ENCODE measurements around the gene ARHGAP40. TPM values are rescaled to one million over a fixed set of nuclear protein-coding genes. Genes with fewer than 3 reads are reported as not detected.
"Not testable (repeated sequence)": the region's sequence is repeated elsewhere in the genome, so short reads cannot be mapped to it uniquely, and the experiment has no call there.

The ARHGAP40 gene
- total RNA-seq, 2 donors from 2014 or later = not detected

GRCh38 chr20:38589967-38590675 is 11.5 kb upstream of the ARHGAP40 start:
- no peak overlapping the region for H3K4me3 ChIP-seq

GRCh38 chr20:38590676-38591473 is 10.7 kb upstream of the ARHGAP40 start:
- H3K4me3 ChIP-seq = no peak overlapping the region
- no peak overlapping the region for H3K27ac ChIP-seq
- no peaks in the 10 kb centered on the region for H3K4me1 ChIP-seq
- WGBS, 2 donors = 64 to 71% methylated on average over 7 to 18 of the region's 18 CpGs
- H3K9me3 ChIP-seq = no peaks in the 10 kb centered on the region
- no peak for ATAC-seq
- TF ChIP-seq, protein P1, sequence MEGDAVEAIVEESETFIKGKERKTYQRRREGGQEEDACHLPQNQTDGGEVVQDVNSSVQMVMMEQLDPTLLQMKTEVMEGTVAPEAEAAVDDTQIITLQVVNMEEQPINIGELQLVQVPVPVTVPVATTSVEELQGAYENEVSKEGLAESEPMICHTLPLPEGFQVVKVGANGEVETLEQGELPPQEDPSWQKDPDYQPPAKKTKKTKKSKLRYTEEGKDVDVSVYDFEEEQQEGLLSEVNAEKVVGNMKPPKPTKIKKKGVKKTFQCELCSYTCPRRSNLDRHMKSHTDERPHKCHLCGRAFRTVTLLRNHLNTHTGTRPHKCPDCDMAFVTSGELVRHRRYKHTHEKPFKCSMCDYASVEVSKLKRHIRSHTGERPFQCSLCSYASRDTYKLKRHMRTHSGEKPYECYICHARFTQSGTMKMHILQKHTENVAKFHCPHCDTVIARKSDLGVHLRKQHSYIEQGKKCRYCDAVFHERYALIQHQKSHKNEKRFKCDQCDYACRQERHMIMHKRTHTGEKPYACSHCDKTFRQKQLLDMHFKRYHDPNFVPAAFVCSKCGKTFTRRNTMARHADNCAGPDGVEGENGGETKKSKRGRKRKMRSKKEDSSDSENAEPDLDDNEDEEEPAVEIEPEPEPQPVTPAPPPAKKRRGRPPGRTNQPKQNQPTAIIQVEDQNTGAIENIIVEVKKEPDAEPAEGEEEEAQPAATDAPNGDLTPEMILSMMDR (IDR thresholded peaks at IDR 0.05) = no peak
- no peak for TF ChIP-seq POLR2A (IDR thresholded peaks at IDR 0.05)
- intact Hi-C loops (cut with DNase I) = no loop called here
- no peaks in the 10 kb centered on the region for H3K27me3 ChIP-seq
- no peaks in the 10 kb centered on the region for H3K36me3 ChIP-seq (replicated peaks in 1 of 2; ENCODE audit: insufficient read depth in 1 of 2, low read depth in 2 of 2)
- DNase-seq = no peak

More at GRCh38 chr20:38589967-38590675, 11.5 kb upstream of the ARHGAP40 start:
- TF ChIP-seq, protein P1 (IDR thresholded peaks at IDR 0.05) = no peak
- no peak for TF ChIP-seq POLR2A (IDR thresholded peaks at IDR 0.05)
- no peak for DNase-seq
- Histone ChIP-seq H3K36me3 (replicated peaks in 1 of 2; ENCODE audit: insufficient read depth in 1 of 2, low read depth in 2 of 2) (no peaks in the 10 kb centered on the region), H3K27ac (no peak overlapping the region), H3K9me3 (no peaks in the 10 kb centered on the region), H3K27me3 (no peaks in the 10 kb centered on the region), H3K4me1 (no peaks in the 10 kb centered on the region)
- 77 to 80% methylated on average over 3 of the region's 3 CpGs for WGBS, 2 donors
- no peak for ATAC-seq
- intact Hi-C loops (cut with DNase I) = no loop called here

DNA sequence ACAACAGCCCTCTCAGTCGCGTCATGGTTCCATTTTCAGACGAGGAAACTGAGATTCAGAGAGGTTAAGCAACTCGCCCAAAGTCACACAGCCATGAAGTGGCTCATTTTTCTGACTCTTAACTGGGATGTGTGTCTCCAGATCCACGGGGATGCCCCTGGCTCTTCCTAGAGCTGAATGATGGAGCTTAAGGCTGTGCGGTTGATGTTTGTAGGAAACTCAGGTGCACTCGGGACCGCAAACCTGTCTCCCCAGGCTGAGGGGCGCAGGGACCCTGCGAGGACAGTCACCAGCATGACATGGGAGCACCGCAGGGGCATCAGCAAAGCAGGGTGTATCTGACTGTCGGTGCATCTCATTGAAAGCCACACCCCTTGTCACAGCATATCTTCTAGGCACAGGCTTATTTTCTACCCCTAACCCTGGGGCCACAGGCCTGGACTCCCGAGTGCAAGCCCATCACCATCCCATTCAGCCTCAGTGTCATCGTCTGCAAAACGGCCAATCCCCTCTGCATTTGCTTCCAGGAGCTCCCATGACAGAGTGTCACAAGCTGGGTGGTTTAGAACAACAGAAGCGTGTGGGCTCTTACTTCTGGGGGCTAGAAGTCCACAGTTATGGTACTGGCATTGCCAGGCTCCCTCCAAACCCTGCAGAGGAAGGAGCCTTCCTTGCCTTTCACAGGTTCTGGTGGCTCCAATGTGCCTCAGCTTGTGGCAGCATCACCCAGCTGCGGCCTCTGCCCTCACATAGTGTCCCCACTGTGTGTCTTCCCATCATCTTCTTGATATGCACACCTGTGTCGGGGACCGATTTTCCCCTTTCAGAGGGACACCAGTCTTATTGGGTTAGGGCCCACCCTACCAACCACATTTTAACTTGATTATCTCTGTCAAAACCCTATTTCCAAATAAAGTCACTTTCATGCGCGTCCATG is 9.9 kb upstream of the ARHGAP40 start:
- TF ChIP-seq, protein P1 (IDR thresholded peaks at IDR 0.05) = no peak
- Histone ChIP-seq H3K36me3 (replicated peaks in 1 of 2; ENCODE audit: insufficient read depth in 1 of 2, low read depth in 2 of 2) (no peaks in the 10 kb centered on the region), H3K9me3 (no peaks in the 10 kb centered on the region), H3K27ac (no peak overlapping the region), H3K4me3 (no peak overlapping the region), H3K4me1 (no peaks in the 10 kb centered on the region), H3K27me3 (no peaks in the 10 kb centered on the region)
- 77 to 84% methylated on average over 16 to 21 of the region's 21 CpGs for WGBS, 2 donors
- no peak for DNase-seq
- intact Hi-C loops (cut with DNase I) = no loop called here
- no peak for ATAC-seq

DNA sequence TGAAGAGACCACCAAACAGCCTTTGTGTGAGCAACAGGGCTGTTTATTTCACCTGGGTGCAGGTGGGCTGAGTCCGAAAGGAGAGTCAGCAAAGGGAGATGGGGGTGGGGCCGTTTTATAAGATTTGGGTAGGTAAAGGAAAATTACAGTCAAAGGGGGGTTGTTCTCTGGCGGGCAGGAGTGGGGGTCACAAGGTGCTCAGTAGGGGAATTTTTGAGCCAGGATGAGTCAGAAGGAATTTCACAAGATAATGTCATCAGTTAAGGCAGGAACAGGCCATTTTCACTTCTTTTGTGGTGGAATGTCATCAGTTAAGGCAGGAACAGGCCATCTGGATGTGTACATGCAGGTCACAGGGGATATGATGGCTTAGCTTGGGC is 9.2 kb upstream of the ARHGAP40 start:
- H3K27ac ChIP-seq; DNase-seq; intact Hi-C loops (cut with DNase I); H3K9me3 ChIP-seq; ATAC-seq; H3K27me3 ChIP-seq; H3K4me3 ChIP-seq; H3K4me1 ChIP-seq; H3K36me3 ChIP-seq (replicated peaks in 1 of 2; ENCODE audit: insufficient read depth in 1 of 2, low read depth in 2 of 2): not testable (repeated sequence)
- WGBS, 2 donors = 71% methylated on average over 3 of the region's 3 CpGs

DNA sequence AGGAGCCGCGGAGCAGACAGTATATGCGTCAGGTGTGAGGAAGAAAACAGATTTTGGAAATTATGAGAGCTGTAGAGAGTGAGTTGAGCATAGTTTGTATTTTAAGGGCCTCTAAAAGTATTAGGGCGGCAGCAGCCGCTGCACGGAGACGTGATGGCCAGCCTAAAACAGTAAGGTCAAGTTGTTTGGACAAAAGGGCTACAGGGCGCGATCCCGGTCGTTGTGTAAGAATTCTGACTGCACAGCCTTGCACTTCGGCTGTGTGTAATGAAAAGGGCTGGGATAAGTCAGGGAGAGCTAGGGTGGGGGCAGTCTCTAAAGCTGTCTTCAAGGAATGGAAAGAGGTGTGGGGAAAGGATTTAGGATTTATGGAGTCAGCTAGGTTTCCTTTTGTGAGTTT is 7.3 kb upstream of the ARHGAP40 start:
- ATAC-seq; H3K4me1 ChIP-seq; H3K36me3 ChIP-seq (replicated peaks in 1 of 2; ENCODE audit: insufficient read depth in 1 of 2, low read depth in 2 of 2); intact Hi-C loops (cut with DNase I); DNase-seq; H3K27me3 ChIP-seq; H3K4me3 ChIP-seq; H3K27ac ChIP-seq; H3K9me3 ChIP-seq: not testable (repeated sequence)
- WGBS, 2 donors = 80 to 82% methylated on average over 12 of the region's 12 CpGs

- H3K27ac ChIP-seq; DNase-seq; intact Hi-C loops (cut with DNase I); H3K36me3 ChIP-seq (replicated peaks in 1 of 2; ENCODE audit: insufficient read depth in 1 of 2, low read depth in 2 of 2); ATAC-seq; H3K4me3 ChIP-seq; H3K27me3 ChIP-seq; H3K9me3 ChIP-seq: not testable (repeated sequence)
- peaks cover 10% of the 10 kb centered on the region for H3K4me1 ChIP-seq
- 83 to 88% methylated on average over 9 to 15 of the region's 15 CpGs for WGBS, 2 donors
These were observed 5.7 kb upstream of the ARHGAP40 start for GRCh38 chr20:38595886-38596285.
